H1 (cell line): ENCODE data around the gene SLC2A4RG. TPM values are rescaled to one million over a fixed set of nuclear protein-coding genes. Genes with fewer than 3 reads are reported as not detected.

Experiments
- CTCF ChIA-PET: fragments of 300-600 bp; sonication (Branson Sonifier 250); formaldehyde crosslinking; loops from one replicate; lab custom pipeline; 2021; ENCODE audit not compliant: partially characterized antibody; lab: Charles Lee
- POLR2A ChIA-PET: fragments of 300-600 bp; sonication (Branson Sonifier 250); formaldehyde crosslinking; loops from one replicate; lab custom pipeline; 2021; ENCODE audit warnings: inconsistent platforms; ENCODE audit not compliant: partially characterized antibody; lab: Charles Lee
- DNase-seq, 2 experiments: peaks; one replicate each; pipeline versions ENCODE4 v3.0.0 to v3.0.0-alpha.2; 2010 to 2022; ENCODE audit warnings: low spot score in 2 of 2, low read depth in 1 of 2, mixed read lengths in 1 of 2
- FAIRE-seq: peaks from 2 replicates; lab custom pipeline; 2011; peaks lifted over from hg19 to GRCh38; lab: Jason Lieb, UNC
- H2AFZ ChIP-seq: 2 replicates; pipeline ENCODE4 v1.8.1; 2012; ENCODE audit warnings: low read length, inconsistent platforms
- H2AK5ac ChIP-seq: 2 replicates; pipeline ENCODE4 v1.6.1; 2013; ENCODE audit warnings: low read depth, low read length
- H2BK120ac ChIP-seq: replicated peaks from 2 replicates; pipeline ENCODE3; 2013; ENCODE audit warnings: low read depth, low read length, inconsistent platforms
- H2BK12ac ChIP-seq: 2 replicates; pipeline ENCODE4 v1.6.1; 2013; ENCODE audit warnings: low read depth, low read length
- H2BK15ac ChIP-seq: 2 replicates; pipeline ENCODE4 v1.6.1; 2013; ENCODE audit warnings: low read length
- H2BK20ac ChIP-seq: 2 replicates; pipeline ENCODE4 v1.6.1; 2013; ENCODE audit warnings: low read length
- H2BK5ac ChIP-seq: 2 replicates; pipeline ENCODE4 v1.6.1; 2013; ENCODE audit warnings: low read depth, low read length
- H3K14ac ChIP-seq: 2 replicates; pipeline ENCODE4 v1.6.1; 2013; ENCODE audit warnings: inconsistent platforms; ENCODE audit not compliant: insufficient read length
- H3K18ac ChIP-seq: 2 replicates; pipeline ENCODE4 v1.6.1; 2013; ENCODE audit warnings: low read length; ENCODE audit errors: extremely low read depth
- H3K23ac ChIP-seq: 2 replicates; pipeline ENCODE4 v1.6.1; 2013; ENCODE audit warnings: inconsistent platforms; ENCODE audit not compliant: insufficient read length
- H3K23me2 ChIP-seq: 2 replicates; pipeline ENCODE4 v1.6.1; 2013; ENCODE audit warnings: low read depth, low read length
- H3K27ac ChIP-seq: 2 replicates; pipeline ENCODE4 v1.6.1; 2011; ENCODE audit warnings: low read depth, low read length, inconsistent platforms
- H3K27me3 ChIP-seq, 4 experiments: replicated peaks in 1 of 4; 1 replicate in 1 of 4; 2 replicates in 3 of 4; pipeline versions ENCODE4 v1.6.1 to v1.8.1; 2011 to 2013; ENCODE audit warnings: low read length in 3 of 4, mild to moderate bottlenecking in 3 of 4, inconsistent platforms in 2 of 4, mixed read lengths in 2 of 4, moderate library complexity in 1 of 4; ENCODE audit not compliant: control insufficient read depth in 3 of 4, insufficient read depth in 3 of 4; ENCODE audit errors: extremely low read depth in 1 of 4
- H3K36me3 ChIP-seq, 4 experiments: 2 replicates each; pipeline versions ENCODE4 v1.6.1 to v1.8.1; 2011 to 2013; ENCODE audit warnings: mild to moderate bottlenecking in 4 of 4, low read length in 3 of 4, moderate library complexity in 2 of 4, control low read depth in 1 of 4, inconsistent platforms in 1 of 4; ENCODE audit not compliant: insufficient read depth in 4 of 4, control insufficient read depth in 2 of 4
- H3K4ac ChIP-seq: replicated peaks from 2 replicates; pipeline ENCODE3; 2013; ENCODE audit warnings: low read length, low read depth, mixed read lengths, inconsistent platforms; ENCODE audit not compliant: insufficient read length
- H3K4me1 ChIP-seq, 4 experiments: replicated peaks in 1 of 4; 1 replicate in 1 of 4; 2 replicates in 3 of 4; pipeline versions ENCODE4 v1.6.1 to v1.8.1; 2011 to 2013; ENCODE audit warnings: low read length in 3 of 4, inconsistent platforms in 2 of 4, mixed read lengths in 1 of 4; ENCODE audit not compliant: insufficient read depth in 4 of 4, control insufficient read depth in 3 of 4
- H3K4me2 ChIP-seq, 2 experiments: 2 replicates each; pipeline versions ENCODE4 v1.6.1 to v1.8.1; 2011 to 2013; ENCODE audit warnings: low read depth in 2 of 2, low read length in 2 of 2, control low read depth in 1 of 2, inconsistent platforms in 1 of 2, mild to moderate bottlenecking in 1 of 2; ENCODE audit not compliant: insufficient read depth in 1 of 2
- H3K4me3 ChIP-seq, 4 experiments: fragments of 200-600, 300-600 bp in 1 of 4; sonication (generic), shearing (Covaris generic), sonication (Bioruptor Twin) in 1 of 4; 2 replicates each; pipeline versions ENCODE4 v1.5.1 to v1.8.1; 2011 to 2016; ENCODE audit warnings: low read length in 4 of 4, low read depth in 3 of 4, control low read depth in 2 of 4, inconsistent platforms in 2 of 4, mild to moderate bottlenecking in 2 of 4, mixed read lengths in 1 of 4, moderate library complexity in 1 of 4; ENCODE audit not compliant: insufficient read depth in 2 of 4; ENCODE audit errors: extremely low read depth in 1 of 4
- H3K56ac ChIP-seq: replicated peaks from 2 replicates; pipeline ENCODE3; 2013; ENCODE audit warnings: low read depth, mild to moderate bottlenecking, mixed read lengths, low read length, inconsistent platforms; ENCODE audit not compliant: insufficient read length
- H3K79me1 ChIP-seq: 2 replicates; pipeline ENCODE4 v1.6.1; 2013; ENCODE audit warnings: low read depth, low read length, control low read depth
- H3K79me2 ChIP-seq, 2 experiments: 2 replicates each; pipeline versions ENCODE4 v1.6.1 to v1.8.1; 2012 to 2013; ENCODE audit warnings: low read length in 2 of 2, mild to moderate bottlenecking in 2 of 2, inconsistent platforms in 1 of 2; ENCODE audit not compliant: insufficient read depth in 2 of 2, control insufficient read depth in 1 of 2
- H3K9ac ChIP-seq, 4 experiments: replicated peaks in 1 of 4; 1 replicate in 1 of 4; 2 replicates in 3 of 4; pipeline versions ENCODE4 v1.6.1 to v1.8.1; 2011 to 2013; ENCODE audit warnings: low read depth in 3 of 4, low read length in 3 of 4, control low read depth in 2 of 4, mild to moderate bottlenecking in 2 of 4, moderate library complexity in 2 of 4, inconsistent platforms in 1 of 4; ENCODE audit errors: extremely low read depth in 1 of 4
- H3K9me3 ChIP-seq, 2 experiments: 2 replicates each; pipeline versions ENCODE4 v1.6.1 to v1.8.1; 2012 to 2013; ENCODE audit warnings: mild to moderate bottlenecking in 2 of 2, moderate library complexity in 2 of 2, control low read depth in 1 of 2, inconsistent platforms in 1 of 2, low read depth in 1 of 2, low read length in 1 of 2, mixed read lengths in 1 of 2; ENCODE audit not compliant: insufficient read depth in 2 of 2
- H4K20me1 ChIP-seq, 2 experiments: replicated peaks in 1 of 2; 2 replicates each; pipeline versions ENCODE3 to v1.8.1; 2011 to 2013; ENCODE audit warnings: inconsistent platforms in 2 of 2, low read length in 2 of 2, mild to moderate bottlenecking in 1 of 2; ENCODE audit not compliant: insufficient read depth in 2 of 2, control insufficient read depth in 1 of 2
- H4K5ac ChIP-seq: 2 replicates; pipeline ENCODE4 v1.6.1; 2013; ENCODE audit warnings: low read length, low read depth, mixed read lengths, inconsistent platforms; ENCODE audit not compliant: insufficient read length
- H4K8ac ChIP-seq: 2 replicates; pipeline ENCODE4 v1.8.0; 2013; ENCODE audit warnings: mild to moderate bottlenecking, moderate library complexity, low read length, inconsistent platforms; ENCODE audit not compliant: insufficient read depth; ENCODE audit errors: extremely low read depth
- H4K91ac ChIP-seq: replicated peaks from 2 replicates; pipeline ENCODE3; 2013; ENCODE audit warnings: low read length, mixed read lengths, inconsistent platforms; ENCODE audit not compliant: insufficient read length
- GTF2F1 ChIP-seq: IDR thresholded peaks from 2 replicates; pipeline ENCODE4 v1.6.1; 2012; ENCODE audit warnings: low read depth, low read length, improper control_type of control experiment, borderline replicate concordance
- HDAC6 ChIP-seq: IDR thresholded peaks from one replicate; pipeline ENCODE4 v1.7.1; 2012; ENCODE audit warnings: low read depth, mild to moderate bottlenecking, inconsistent platforms, low read length, moderate library complexity
- POLR2A ChIP-seq, 2 experiments: IDR thresholded peaks; 1 replicate in 1 of 2; 2 replicates in 1 of 2; pipeline ENCODE4 v1.6.1; 2011; ENCODE audit warnings: low read depth in 2 of 2, low read length in 2 of 2, mild to moderate bottlenecking in 2 of 2; ENCODE audit errors: control extremely low read depth in 1 of 2
- WGBS, 2 experiments: shearing (Covaris generic) in 1 of 2; methylation state at CpG; one replicate each; pipeline versions ENCODE4 v1.1.6 to v1.1.7; 2013 to 2015; ENCODE audit warnings: low lambda C conversion rate in 2 of 2, mixed read lengths in 2 of 2, inconsistent platforms in 1 of 2, low coverage in 1 of 2, missing lambda C conversion rate in 1 of 2; ENCODE audit not compliant: insufficient replicate concordance in 2 of 2, insufficient coverage in 1 of 2, insufficient read length in 1 of 2; ENCODE audit errors: extremely low coverage in 1 of 2, missing lambda C conversion rate in 1 of 2; 5-methylcytosine and 5-hydroxymethylcytosine counted together
- polyA plus RNA-seq, 7 experiments: library from polyadenylated mRNA; depleted of rRNA in 3 of 7; stranded (reverse) in 5 of 7; unstranded in 2 of 7; fragments of >200 nt in 5 of 7; fragments of 200-250 nt in 2 of 7; gene quantifications; 1 replicate in 5 of 7; 2 replicates in 1 of 7; 4 replicates in 1 of 7; pipeline versions ENCODE4 v1.2.1 to v1.2.3, GENCODE V29; 2011 to 2013; ENCODE audit warnings: missing spikeins in 2 of 7, mixed read lengths in 2 of 7
- total RNA-seq: library from RNA; stranded (reverse); fragmentation: NEBNext Ultra II Directional; extraction: Animal tissue kit (Norgen Biotek cat#: 25700); gene quantifications from 2 replicates; pipeline ENCODE4 v1.2.1, GENCODE V29; 2021
- TF ChIP-seq, protein P1 (sequence below): IDR thresholded peaks from 2 replicates; pipeline ENCODE4 v1.6.1; 2011; ENCODE audit warnings: low read length, improper control_type of control experiment

SLC2A4RG gene
- total and polyA plus RNA-seq, 2 of the 8 experiments (the other 6 are each of a cell fraction or from before 2014, with no cell fraction given), result 15.9 to 29.1 TPM

DNA sequence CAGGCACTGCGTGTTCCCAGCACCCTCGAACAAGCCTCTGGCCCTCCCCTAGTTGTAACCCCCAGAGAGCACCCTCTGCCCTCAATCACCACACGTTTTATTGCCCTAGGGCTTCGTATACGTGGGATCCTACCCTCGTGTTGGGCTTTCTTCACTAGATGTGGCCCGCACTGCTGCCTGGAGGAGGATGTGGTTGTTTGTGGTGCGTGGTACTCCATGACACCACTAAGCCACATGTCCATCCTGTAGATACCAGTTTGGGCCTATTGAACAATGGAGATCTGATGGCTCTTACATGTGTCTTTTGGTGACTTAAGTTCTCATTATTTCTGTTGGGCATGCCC lies 17.0 kb downstream of the SLC2A4RG start:
- no peak overlapping the region for H4K5ac ChIP-seq
- no peaks in the 10 kb centered on the region for H3K36me3 ChIP-seq
- no peak overlapping the region for H2BK15ac ChIP-seq
- no peaks in the 10 kb centered on the region for H3K79me2 ChIP-seq
- no peak overlapping the region for H3K4ac ChIP-seq
- no peak overlapping the region for H2BK5ac ChIP-seq
- no peak overlapping the region for H3K27ac ChIP-seq
- H3K18ac ChIP-seq, result no peak overlapping the region
- no peak overlapping the region for H3K4me3 ChIP-seq
- H3K14ac ChIP-seq, result no peak overlapping the region
- TF ChIP-seq POLR2A (IDR thresholded peaks at IDR 0.05; ENCODE audit: control extremely low read depth in 1 of 2, low read depth in 2 of 2, low read length in 2 of 2) (no peak), GTF2F1 (no peak), HDAC6 (no peak)
- TF ChIP-seq, protein P1, sequence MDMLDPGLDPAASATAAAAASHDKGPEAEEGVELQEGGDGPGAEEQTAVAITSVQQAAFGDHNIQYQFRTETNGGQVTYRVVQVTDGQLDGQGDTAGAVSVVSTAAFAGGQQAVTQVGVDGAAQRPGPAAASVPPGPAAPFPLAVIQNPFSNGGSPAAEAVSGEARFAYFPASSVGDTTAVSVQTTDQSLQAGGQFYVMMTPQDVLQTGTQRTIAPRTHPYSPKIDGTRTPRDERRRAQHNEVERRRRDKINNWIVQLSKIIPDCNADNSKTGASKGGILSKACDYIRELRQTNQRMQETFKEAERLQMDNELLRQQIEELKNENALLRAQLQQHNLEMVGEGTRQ, result no peak
- TF ChIP-seq, all 59 proteins: peak for 0
- WGBS, 2 experiments, result 85% methylated on average over 8 of the region's 8 CpGs; no CpG with 5 or more reads in 1 of the 2 experiments
- CTCF ChIA-PET, result interaction anchor here (1.5 kb wide), 1 partner anchor 19 kb away, joined by 7 read pairs; no protein-coding TSS in a partner anchor
- Histone ChIP-seq H4K8ac (no peak overlapping the region), H3K27me3 (no peaks in the 10 kb centered on the region), H3K4me2 (no peak overlapping the region), H3K9me3 (no peaks in the 10 kb centered on the region), H3K23me2 (no peaks in the 10 kb centered on the region), H3K23ac (no peak overlapping the region), H2AFZ (no peak overlapping the region), H4K91ac (no peak overlapping the region), H4K20me1 (no peaks in the 10 kb centered on the region), H2BK120ac (no peak overlapping the region), H3K79me1 (no peaks in the 10 kb centered on the region; the same call in 1 of the 2 replicates), H2BK12ac (no peak overlapping the region), H3K56ac (no peak overlapping the region), H3K4me1 (peaks cover 0 to 7% (median 0%) of the 10 kb centered on the region in 4 experiments; a peak in 3 of 7 replicates), H2AK5ac (no peak overlapping the region), H2BK20ac (no peak overlapping the region), H3K9ac (no peak overlapping the region)
- POLR2A ChIA-PET, result no interaction called here
- no peak for FAIRE-seq
- no peak for DNase-seq
